Hematopoietic multipotent progenitor cell treated with erythropoietin and hydrocortisone succinate and interleukin-3 and kit ligand, for 15 days (in vitro differentiated cells): ENCODE measurements around the gene NSMF.
"Not testable (repeated sequence)": the region's sequence is repeated elsewhere in the genome, so short reads cannot be mapped to it uniquely, and the experiment has no call there.

Source experiments
- DNase-seq: peaks from one replicate; pipeline ENCODE4 v3.0.0-alpha.2; 2015; ENCODE audit warnings: low spot score

Gene NSMF

GRCh38 chr9:137475666-137476065 is 16.5 kb upstream of the NSMF start:
- no peak for DNase-seq

- DNase-seq = no peak
These were observed 15.1 kb upstream of the NSMF start for GRCh38 chr9:137474271-137474670.

GRCh38 chr9:137470785-137471184 is 11.7 kb upstream of the NSMF start:
- DNase-seq = no peak

- DNase-seq = no peak
These were observed 8.8 kb upstream of the NSMF start for GRCh38 chr9:137467896-137468295.

GRCh38 chr9:137467161-137467581 is 8.0 kb upstream of the NSMF start:
- DNase-seq = no peak

GRCh38 chr9:137466389-137467085 is 7.4 kb upstream of the NSMF start:
- DNase-seq = not testable (repeated sequence)

- DNase-seq = no peak
These were observed 6.7 kb upstream of the NSMF start for GRCh38 chr9:137465720-137466388.

- DNase-seq = no peak
These were observed 6.0 kb upstream of the NSMF start for GRCh38 chr9:137465000-137465719.

GRCh38 chr9:137464291-137464999 is 5.3 kb upstream of the NSMF start:
- no peak for DNase-seq

GRCh38 chr9:137463931-137464290 is 4.8 kb upstream of the NSMF start:
- no peak for DNase-seq

- no peak for DNase-seq
These were observed 4.1 kb upstream of the NSMF start for GRCh38 chr9:137462986-137463930.

GRCh38 chr9:137462396-137462985 is 3.4 kb upstream of the NSMF start:
- no peak for DNase-seq

GRCh38 chr9:137461663-137462395 is 2.7 kb upstream of the NSMF start:
- DNase-seq = peak; percentile 67

GRCh38 chr9:137461316-137461662 is 2.2 kb upstream of the NSMF start:
- no peak for DNase-seq

GRCh38 chr9:137460363-137461315 is 1.5 kb upstream of the NSMF start:
- no peak for DNase-seq

- no peak for DNase-seq
These were observed 648 bp upstream of the NSMF start for GRCh38 chr9:137459601-137460362.

- no peak for DNase-seq
These were observed 661 bp downstream of the NSMF start for GRCh38 chr9:137458194-137459151.
